ENCODE measurements around the gene APLN. TPM values are rescaled to one million over a fixed set of nuclear protein-coding genes. Genes with fewer than 3 reads are reported as not detected.

Gene APLN
- total RNA-seq, 4 donors from 2014 or later: 0.13 to 0.38 (median 0.29) TPM

- Histone ChIP-seq H3K27me3 (no peaks in the 10 kb centered on the region), H3K36me3 (no peaks in the 10 kb centered on the region), H3K4me1 (peaks cover 15% of the 10 kb centered on the region), H3K4me3 (no peak overlapping the region), H3K9me3 (no peaks in the 10 kb centered on the region), H3K27ac (no peak overlapping the region)
- 68% methylated on average over 5 of the region's 5 CpGs for WGBS
- no peak for DNase-seq (ENCODE audit: low spot score in 2 of 2)
- TF ChIP-seq POLR2AphosphoS5 (IDR thresholded peaks at IDR 0.05) (no peak), EP300 (IDR thresholded peaks at IDR 0.05) (no peak), CTCF (IDR thresholded peaks at IDR 0.05) (no peak), POLR2A (IDR thresholded peaks at IDR 0.05) (no peak)
Measured at GRCh38 chrX:129596077-129596476, 58.7 kb downstream of the APLN start.

Other genes with a start within 250 kb of the APLN start
- gene SMARCA1, start 131.5 kb downstream of the APLN start, total RNA-seq: 10 to 100 TPM in 1 of 4 donors, 1 to 10 TPM in 3; 7.6 to 18.8 (median 8.1) TPM
- gene OCRL, start 114.7 kb downstream of the APLN start, total RNA-seq: 10 to 100 TPM; 15.0 to 35.4 (median 16.3) TPM
- 1 to 10 TPM in 3 of 4 donors, under 1 TPM in 1; 0.83 to 6.1 (median 2.4) TPM for gene XPNPEP2, start 84.0 kb upstream of the APLN start, total RNA-seq
- 1 to 10 TPM in 3 of 4 donors, under 1 TPM in 1; 0.34 to 3.3 (median 1.7) TPM for gene SASH3, start 125.0 kb upstream of the APLN start, total RNA-seq
- 10 to 100 TPM; 32.5 to 60.1 (median 41.6) TPM for gene ZDHHC9, start 188.9 kb upstream of the APLN start, total RNA-seq